Measurements from ENCODE around the gene CD302.
"Not testable (repeated sequence)": the region's sequence is repeated elsewhere in the genome, so short reads cannot be mapped to it uniquely, and the experiment has no call there.

CD302 gene

GRCh38 chr2:159745237-159745636 is 52.8 kb downstream of the CD302 start:
- not testable (repeated sequence) for DNase-seq

- no peak for DNase-seq
Measured at GRCh38 chr2:159744363-159744762, 53.6 kb downstream of the CD302 start.

- no peak for DNase-seq
Measured at GRCh38 chr2:159742846-159743245, 55.2 kb downstream of the CD302 start.

GRCh38 chr2:159738509-159739390 is 59.3 kb downstream of the CD302 start:
- no peak for DNase-seq

- no peak for DNase-seq
Measured at GRCh38 chr2:159737917-159738296, 60.1 kb downstream of the CD302 start.

GRCh38 chr2:159737292-159737916 is 60.6 kb downstream of the CD302 start:
- no peak for DNase-seq

- DNase-seq: no peak
Measured at GRCh38 chr2:159736048-159736447, 62.0 kb downstream of the CD302 start.

- DNase-seq: no peak
Measured at GRCh38 chr2:159735648-159736047, 62.4 kb downstream of the CD302 start.

GRCh38 chr2:159728629-159729028 is 69.4 kb downstream of the CD302 start:
- no peak for DNase-seq

GRCh38 chr2:159725713-159726112 is 72.3 kb downstream of the CD302 start:
- no peak for DNase-seq

GRCh38 chr2:159724795-159725572 is 73.0 kb downstream of the CD302 start:
- not testable (repeated sequence) for DNase-seq

- DNase-seq: no peak
Measured at GRCh38 chr2:159722580-159722979, 75.4 kb downstream of the CD302 start.

GRCh38 chr2:159720676-159721075 is 77.3 kb downstream of the CD302 start:
- DNase-seq: no peak
